Body of pancreas (tissue), 4 donors: Measurements from ENCODE around the gene CFDP1.

ENCODE experiments used
- CTCF ChIP-seq, 7 experiments: fragments of 450-650 bp in 4 of 7; fragments of 200-600 bp in 3 of 7; sonication (generic) in 3 of 7; IDR thresholded peaks; one replicate each; pipeline ENCODE4 v1.5.1; 2016 to 2019; ENCODE audit warnings: antibody characterized with exemption in 7 of 7
- POLR2A ChIP-seq, 3 donors: fragments of 450-650 bp; IDR thresholded peaks; one replicate each; pipeline ENCODE4 v1.6.1; 2016; ENCODE audit warnings: antibody characterized with exemption in 3 of 3, mild to moderate bottlenecking in 2 of 3

GRCh38 chr16:75458439-75458838 lies 25.1 kb upstream of the CFDP1 start:
- TF ChIP-seq CTCF (IDR thresholded peaks at IDR 0.05): no peak
- TF ChIP-seq POLR2A (IDR thresholded peaks at IDR 0.05): no peak
